PFSK-1 (cell line): ENCODE measurements around the gene TIMM9.

Experiments
- POLR2AphosphoS5 ChIP-seq: IDR thresholded peaks from 2 replicates; pipeline ENCODE4 v1.6.1; 2012; ENCODE audit warnings: low read depth, mild to moderate bottlenecking, control low read depth, low read length, moderate library complexity
- TAF1 ChIP-seq: IDR thresholded peaks from 2 replicates; pipeline ENCODE4 v1.6.1; 2012; ENCODE audit warnings: low read length, control low read depth, borderline replicate concordance; ENCODE audit not compliant: insufficient read depth

DNA sequence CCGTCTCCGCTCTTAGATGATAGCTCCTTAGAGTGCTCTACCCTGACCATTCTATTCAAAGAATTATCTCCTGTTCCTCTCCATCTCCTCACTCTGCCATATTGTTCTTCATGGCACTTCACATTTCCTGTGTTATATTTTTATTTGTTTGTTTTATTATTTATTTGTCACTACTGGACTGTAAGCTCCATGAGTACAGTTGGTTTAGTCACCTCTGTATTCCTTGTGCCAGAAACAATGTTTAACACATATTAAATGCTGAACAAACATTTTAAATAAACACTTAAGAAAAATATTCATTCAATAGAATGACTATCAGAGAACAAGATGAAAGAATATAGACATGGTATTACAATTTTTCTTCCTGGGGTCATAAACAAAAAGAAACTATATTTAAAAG, 35.8 kb upstream of the TIMM9 start:
- TF ChIP-seq POLR2AphosphoS5 (no peak), TAF1 (no peak)
